GM21360 (cell line): ENCODE data around the gene TCF7L2.

Experiments used
- ATAC-seq: cut with Tn5 transposase; IDR thresholded peaks from one replicate; pipeline ENCODE4 v1.9.1; 2021; ENCODE audit warnings: mild to moderate bottlenecking, moderate library complexity; ENCODE audit not compliant: unreplicated experiment

The TCF7L2 gene

GRCh38 chr10:112949875-112950507 is at the start of gene TCF7L2:
Gene TCF7L2 (plus strand): TSS chr10:112950247. CDS start chr10:112950757, 510 bp downstream.
- peak; percentile 59 for ATAC-seq

GRCh38 chr10:112902730-112903129 is 47.3 kb upstream of the TCF7L2 start:
- ATAC-seq, result no peak

- no peak for ATAC-seq
These were observed 46.0 kb upstream of the TCF7L2 start for GRCh38 chr10:112904000-112904399.

- ATAC-seq, result no peak
These were observed 43.1 kb upstream of the TCF7L2 start for GRCh38 chr10:112906945-112907344.

GRCh38 chr10:112907893-112908292 is 42.2 kb upstream of the TCF7L2 start:
- ATAC-seq, result no peak

- no peak for ATAC-seq
These were observed 38.8 kb upstream of the TCF7L2 start for GRCh38 chr10:112911206-112911605.

- no peak for ATAC-seq
These were observed 37.6 kb upstream of the TCF7L2 start for GRCh38 chr10:112912410-112912928.

GRCh38 chr10:112913255-112913654 is 36.8 kb upstream of the TCF7L2 start:
- ATAC-seq, result no peak

- ATAC-seq, result no peak
These were observed 36.3 kb upstream of the TCF7L2 start for GRCh38 chr10:112913661-112914287.

- ATAC-seq, result no peak
These were observed 35.6 kb upstream of the TCF7L2 start for GRCh38 chr10:112914288-112914952.

GRCh38 chr10:112915590-112916572 is 34.2 kb upstream of the TCF7L2 start:
- ATAC-seq, result no peak

- ATAC-seq, result no peak
These were observed 32.4 kb upstream of the TCF7L2 start for GRCh38 chr10:112917681-112918080.

- no peak for ATAC-seq
These were observed 31.3 kb upstream of the TCF7L2 start for GRCh38 chr10:112918771-112919170.

GRCh38 chr10:112919721-112920120 is 30.3 kb upstream of the TCF7L2 start:
- no peak for ATAC-seq

- no peak for ATAC-seq
These were observed 22.9 kb upstream of the TCF7L2 start for GRCh38 chr10:112926906-112927688.

GRCh38 chr10:112927980-112928379 is 22.1 kb upstream of the TCF7L2 start:
- no peak for ATAC-seq

- no peak for ATAC-seq
These were observed 17.4 kb upstream of the TCF7L2 start for GRCh38 chr10:112932658-112933057.

GRCh38 chr10:112934193-112934592 is 15.9 kb upstream of the TCF7L2 start:
- ATAC-seq, result no peak

- no peak for ATAC-seq
These were observed 11.1 kb upstream of the TCF7L2 start for GRCh38 chr10:112938808-112939482.
